Skeletal muscle cell (primary cell): Measurements from ENCODE around the gene CPNE4.
A peak's percentile ranks its signal among the peaks of the same experiment; 100 is the strongest.
"Not testable (repeated sequence)": the region's sequence is repeated elsewhere in the genome, so short reads cannot be mapped to it uniquely, and the experiment has no call there.

Source experiments
- DNase-seq: peaks from one replicate; pipeline ENCODE4 v3.0.0-alpha.2; 2010; ENCODE audit warnings: low read depth
- H3K4me3 ChIP-seq: 2 replicates; pipeline ENCODE4 v1.5.1; 2011; ENCODE audit warnings: low read depth, mild to moderate bottlenecking, control low read depth, low read length, moderate library complexity

CPNE4 gene

DNA sequence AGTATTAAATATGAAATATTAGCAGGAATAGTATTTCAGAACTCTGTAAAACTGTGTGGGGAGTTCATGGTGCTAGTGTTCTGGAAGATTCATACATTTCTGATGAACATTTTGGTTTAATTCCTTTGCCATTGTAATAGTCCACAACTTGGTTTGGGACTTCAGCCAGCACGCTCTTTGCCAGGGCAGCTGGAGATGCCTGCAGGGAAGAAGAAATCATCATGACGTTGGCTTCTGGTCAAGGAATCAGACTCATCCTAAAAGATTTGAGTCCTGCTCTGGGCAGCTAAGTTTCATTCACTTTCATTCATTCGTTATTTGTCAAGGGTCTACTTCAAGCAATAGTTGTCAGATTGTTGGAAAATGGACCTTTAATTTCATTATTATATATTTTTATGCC is 499.7 kb downstream of the CPNE4 start:
- peak; percentile 30 for DNase-seq
- no peak overlapping the region for H3K4me3 ChIP-seq

DNA sequence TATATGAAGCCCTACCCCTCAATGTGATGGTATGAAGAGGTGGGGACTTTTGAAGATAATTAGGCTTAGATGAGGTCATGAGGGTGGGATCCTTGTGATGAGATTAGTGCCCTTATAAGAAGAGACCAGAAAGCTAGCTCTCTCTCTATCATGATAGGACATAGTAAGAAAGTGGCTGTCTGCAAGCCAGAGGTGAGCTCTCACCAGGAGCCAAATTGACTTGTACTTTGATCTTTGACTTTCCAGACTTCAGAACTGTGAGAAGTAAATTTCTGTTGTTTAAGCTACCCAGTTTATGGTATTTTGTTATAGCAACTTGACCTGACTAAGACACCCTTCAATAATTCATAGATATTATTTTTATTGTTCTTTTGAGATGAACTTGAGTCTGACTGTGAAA is 502.2 kb downstream of the CPNE4 start:
- H3K4me3 ChIP-seq, result no peak overlapping the region
- DNase-seq, result no peak

DNA sequence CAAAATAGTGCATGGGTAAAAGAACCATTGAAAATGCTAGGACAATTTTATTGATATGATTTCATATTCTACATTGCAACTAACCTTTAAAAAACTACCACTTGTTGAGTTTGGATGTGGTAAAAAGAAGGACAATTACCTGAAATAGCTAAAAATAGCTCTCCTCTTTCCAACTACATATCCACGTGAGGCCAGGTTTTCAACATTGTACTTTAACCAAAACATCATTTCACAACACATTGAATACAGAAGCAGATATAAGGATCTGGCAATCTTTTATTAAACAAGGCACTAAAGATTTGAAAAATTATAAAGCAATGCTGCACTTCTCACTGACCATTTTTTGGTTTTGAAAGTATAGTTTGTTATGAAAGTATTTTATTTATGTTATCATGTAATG is 504.0 kb downstream of the CPNE4 start:
- no peak overlapping the region for H3K4me3 ChIP-seq
- no peak for DNase-seq

DNA sequence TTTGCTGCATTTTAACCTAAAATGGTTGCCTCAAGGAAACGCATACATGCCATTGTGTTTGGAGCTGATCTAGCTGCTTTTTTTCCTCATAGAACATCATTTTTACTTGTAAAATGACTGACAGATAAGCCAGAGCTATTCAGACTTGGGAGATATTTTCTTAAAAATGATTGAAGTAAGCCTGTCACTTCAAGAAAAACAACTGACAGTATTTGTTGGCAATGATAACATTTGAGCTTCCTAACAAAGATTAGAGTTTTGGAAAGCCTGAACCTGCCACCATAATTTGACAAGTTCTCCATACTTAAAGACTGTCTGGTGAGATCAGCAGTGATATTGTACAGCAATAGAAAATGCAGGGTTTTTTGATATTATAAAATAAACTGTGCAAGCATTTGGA is 504.4 kb downstream of the CPNE4 start:
- DNase-seq, result no peak

DNA sequence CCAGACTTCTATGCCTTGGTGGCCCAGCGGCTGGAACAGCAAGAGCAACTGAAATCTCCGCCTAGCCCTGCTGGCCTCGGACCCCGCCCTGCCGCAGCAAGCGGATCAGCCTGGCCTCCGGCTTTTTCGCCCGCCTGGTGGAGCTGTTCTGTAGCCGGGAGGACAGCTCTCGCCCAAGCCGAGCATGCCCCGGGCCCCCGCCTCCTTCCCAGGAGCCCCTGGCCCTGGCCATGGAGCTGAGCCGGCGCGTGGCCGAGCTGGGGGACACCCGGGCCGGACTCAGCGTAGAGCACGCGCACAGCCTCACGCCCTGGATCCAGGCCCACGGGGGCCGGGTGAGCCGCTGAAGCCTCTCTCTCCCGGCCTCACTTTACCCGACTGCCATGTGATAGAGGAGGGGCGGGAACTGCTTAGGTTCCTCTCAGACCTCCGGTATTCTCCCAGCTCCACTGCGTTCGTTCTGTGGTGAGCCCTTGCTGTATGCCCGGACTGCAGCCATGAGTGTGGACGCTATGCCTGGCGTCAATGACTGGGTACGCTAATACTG is 507.9 kb downstream of the CPNE4 start:
- peak overlapping the region; percentile 45 for H3K4me3 ChIP-seq
- no peak for DNase-seq

More for the DNA sequence above, 504.4 kb downstream of the CPNE4 start:
- no peak overlapping the region for H3K4me3 ChIP-seq

DNA sequence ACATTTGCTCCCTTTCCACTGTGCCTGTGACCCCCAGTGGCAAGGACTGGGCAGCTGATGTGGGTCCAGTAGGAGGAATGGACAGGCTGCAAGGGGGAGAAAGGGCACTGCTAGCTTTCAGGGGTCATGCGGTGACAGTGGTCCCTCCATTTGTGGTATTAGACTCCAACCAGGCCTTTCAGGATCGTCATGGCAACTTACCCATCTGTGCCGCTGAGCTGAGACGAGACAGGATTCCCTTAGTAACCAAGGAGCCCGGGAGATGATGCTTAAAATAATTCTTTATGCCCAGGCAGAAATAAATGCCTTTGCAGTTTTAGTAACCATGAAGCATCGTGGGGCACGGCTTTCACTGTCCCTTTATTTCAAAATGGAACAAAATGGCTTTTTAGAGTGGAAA is 516.1 kb downstream of the CPNE4 start:
- H3K4me3 ChIP-seq, result no peak overlapping the region
- DNase-seq, result no peak

DNA sequence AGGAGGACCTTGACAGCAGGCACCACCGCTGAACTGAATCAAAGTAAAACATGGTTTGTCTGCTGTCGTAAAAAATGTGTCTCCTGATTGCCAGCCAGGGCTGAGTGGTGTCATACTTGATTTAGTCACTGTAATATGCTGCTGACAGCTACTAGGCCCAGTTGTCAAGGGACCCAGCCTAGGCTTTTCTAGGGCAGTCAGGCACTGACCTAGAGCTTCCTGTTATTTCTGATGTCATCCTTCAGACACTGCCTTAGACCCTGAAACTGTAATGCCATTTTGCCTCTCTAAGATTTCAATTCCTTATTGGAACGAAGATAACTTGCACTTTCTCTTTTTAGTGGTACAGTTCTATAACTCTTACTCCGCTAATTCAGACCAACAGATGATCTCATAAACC is 529.4 kb downstream of the CPNE4 start:
- no peak overlapping the region for H3K4me3 ChIP-seq
- DNase-seq, result no peak

DNA sequence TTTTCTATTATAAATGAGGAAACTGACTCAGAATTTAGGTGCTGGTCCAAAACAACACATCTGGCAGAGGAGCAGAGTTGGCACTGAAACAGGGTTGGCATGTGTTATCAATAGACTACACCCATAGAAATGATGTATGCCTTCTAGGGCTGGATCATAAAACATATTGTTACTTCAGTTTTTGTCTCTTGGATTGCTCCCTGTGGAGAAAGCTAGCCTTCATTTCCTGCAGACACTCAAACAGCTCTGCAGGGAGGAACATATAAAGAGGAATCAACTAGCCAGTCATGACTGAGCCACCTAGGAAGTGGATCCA is 531.5 kb downstream of the CPNE4 start:
- no peak for DNase-seq
- H3K4me3 ChIP-seq, result peak overlapping the region; percentile 98

DNA sequence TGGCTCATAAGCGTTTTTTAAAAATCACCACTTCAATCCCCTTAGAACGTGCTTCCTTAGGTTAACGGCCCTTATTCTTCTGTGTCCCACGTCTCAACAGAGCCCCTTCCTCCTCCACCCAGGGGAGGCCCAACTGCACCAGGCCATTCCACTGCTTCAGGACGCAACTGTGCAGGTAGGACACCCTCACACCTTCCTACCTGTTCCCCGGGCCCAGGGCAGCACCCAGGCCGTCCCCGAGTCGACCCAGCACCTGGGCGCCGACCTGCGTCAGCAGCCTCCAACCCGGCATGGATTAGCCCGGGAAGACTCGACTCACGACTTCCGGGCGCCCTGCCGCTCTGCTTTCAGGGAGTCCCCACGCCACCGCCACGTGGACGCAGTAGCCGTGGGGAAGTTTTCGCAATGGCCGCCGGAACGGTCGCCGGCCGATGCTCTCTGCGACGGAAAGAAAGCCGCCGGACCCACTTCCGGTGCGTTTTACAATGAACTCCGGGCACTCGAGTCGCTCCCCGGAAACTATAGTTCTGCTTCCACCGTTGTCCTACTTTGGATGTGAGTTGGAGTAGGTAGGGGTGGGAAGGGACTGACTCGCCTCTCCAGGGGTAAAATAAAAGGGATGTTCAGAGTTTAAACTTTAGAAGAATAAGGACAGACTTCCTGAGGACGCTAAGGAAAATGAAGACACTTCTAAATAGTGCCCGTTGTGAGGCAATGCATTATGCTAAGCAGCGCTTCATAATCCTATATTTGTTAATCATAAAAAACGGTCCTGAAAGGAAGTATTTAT is 532.1 kb downstream of the CPNE4 start, which contains the start of gene MRPL3:
MRPL3 (minus strand) TSS at position 442 of the 790 bp plus-strand sequence; CDS start at position 292, 150 bp downstream.
- H3K4me3 ChIP-seq, result peak within 1 kb of the TSS; percentile 98

DNA sequence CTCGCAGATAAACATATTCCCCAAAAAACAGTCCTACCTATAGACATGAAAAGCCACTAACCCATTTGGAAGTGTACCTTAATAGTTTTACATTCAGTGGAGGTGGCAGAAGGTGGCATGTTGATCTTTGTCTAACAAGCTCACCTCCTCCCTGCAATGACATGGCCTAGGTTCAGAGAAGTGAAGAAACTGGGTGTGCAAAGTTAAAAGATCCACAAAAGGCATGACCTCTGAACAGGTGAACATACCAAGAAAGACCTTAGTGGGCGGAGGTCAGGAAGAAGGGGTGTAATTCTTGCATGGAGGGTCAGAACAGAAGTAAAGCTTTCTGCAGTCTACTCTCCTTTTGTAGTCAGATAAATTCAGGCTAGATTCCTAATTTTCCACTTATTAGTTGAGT is 532.9 kb downstream of the CPNE4 start:
- DNase-seq, result no peak
- H3K4me3 ChIP-seq, result peak overlapping the region; percentile 98

More for the DNA sequence above, 532.1 kb downstream of the CPNE4 start, which contains the start of gene MRPL3:
- DNase-seq, result peak; percentile 69

DNA sequence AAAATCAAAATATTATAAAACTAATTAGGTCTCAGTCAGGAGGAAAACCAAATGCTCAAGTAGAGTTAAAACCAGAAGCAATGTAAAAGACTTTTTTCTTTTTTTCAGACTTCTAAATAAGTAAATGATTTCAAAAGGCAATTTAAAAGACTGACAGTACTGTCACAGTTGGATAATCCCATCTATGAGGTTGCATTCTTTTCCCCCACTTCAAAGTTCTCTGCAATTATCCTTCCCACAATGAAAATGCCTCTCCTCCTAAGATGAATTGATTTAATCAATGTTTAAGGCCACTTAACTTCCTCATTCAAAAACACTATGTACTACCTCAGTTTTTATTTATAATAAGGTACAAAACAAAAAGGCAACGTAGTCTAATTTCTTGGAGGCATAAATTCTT is 540.1 kb downstream of the CPNE4 start:
- H3K4me3 ChIP-seq, result no peak overlapping the region
- no peak for DNase-seq

DNA sequence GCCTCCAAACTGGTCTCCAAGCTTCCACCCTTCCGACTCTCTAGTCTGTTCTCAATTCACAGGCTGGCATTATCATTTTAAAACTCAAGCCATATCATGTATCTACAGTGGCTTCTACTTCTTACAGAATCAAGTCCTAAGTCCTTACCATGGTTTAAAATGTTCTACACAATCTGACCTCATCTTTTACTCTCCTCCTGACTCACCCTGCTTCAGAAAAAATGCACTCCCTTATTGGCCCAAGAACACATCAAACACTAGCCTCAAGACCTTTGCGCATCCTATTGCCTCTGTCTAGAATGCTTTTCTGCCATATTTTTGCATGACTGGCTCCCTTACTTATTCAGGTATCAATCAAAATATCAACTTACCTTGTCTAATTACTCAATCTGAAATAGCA is 543.0 kb downstream of the CPNE4 start:
- no peak overlapping the region for H3K4me3 ChIP-seq
- no peak for DNase-seq

DNA sequence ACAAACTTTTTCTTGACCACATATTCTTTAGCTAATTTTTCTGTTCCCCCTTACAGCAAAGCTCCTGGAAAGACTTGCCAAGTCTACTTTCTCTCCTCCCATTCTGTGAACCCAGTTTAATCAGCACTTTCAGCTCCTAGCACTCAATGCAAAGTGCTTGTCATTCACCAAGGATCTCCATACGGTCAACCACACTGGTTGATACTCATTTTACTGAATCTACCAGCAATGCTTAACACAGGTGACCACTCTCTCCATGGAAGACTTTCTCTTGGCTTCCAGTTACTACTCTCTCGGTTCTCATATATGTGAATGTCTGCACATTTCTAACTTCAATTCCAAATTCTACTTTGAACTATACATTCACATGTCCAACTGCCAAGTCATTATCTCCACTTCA is 543.7 kb downstream of the CPNE4 start:
- no peak overlapping the region for H3K4me3 ChIP-seq
- no peak for DNase-seq

DNA sequence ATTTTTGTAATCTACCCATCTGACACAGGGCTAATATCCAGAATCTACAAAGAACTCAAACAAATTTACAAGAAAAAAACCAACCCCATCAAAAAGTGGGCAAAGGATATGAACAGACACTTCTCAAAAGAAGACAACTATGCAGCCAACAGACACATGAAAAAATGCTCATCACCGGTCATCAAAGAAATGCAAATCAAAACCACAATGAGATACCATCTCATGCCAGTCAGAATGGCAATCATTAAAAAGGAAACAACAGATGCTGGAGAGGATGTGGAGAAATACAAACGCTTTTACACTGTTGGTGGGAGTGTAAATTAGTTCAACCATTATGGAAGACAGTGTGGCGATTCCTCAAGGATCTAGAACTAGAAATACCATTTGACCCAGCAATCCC is 548.3 kb downstream of the CPNE4 start:
- DNase-seq, result not testable (repeated sequence)

DNA sequence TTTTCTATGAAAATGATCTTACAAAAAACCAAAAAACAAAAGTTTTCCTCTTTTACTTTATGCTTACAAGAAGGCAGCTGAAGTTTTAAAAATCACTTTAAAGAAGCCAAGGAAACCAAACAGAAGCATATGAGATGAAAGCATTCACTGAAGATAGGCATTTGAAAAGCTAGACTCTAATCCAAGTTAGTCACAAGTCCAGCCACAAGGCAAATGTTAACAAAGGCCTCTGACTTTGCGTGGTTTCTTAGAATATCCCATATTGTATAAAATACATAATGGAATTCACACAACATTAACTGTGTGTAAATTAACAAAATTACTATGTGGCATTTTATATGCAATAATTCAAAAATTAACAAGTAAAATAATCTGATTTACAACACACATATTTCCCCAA is 549.7 kb downstream of the CPNE4 start:
- H3K4me3 ChIP-seq, result no peak overlapping the region
- no peak for DNase-seq

More for the DNA sequence above, 548.3 kb downstream of the CPNE4 start:
- H3K4me3 ChIP-seq, result not testable (repeated sequence)

DNA sequence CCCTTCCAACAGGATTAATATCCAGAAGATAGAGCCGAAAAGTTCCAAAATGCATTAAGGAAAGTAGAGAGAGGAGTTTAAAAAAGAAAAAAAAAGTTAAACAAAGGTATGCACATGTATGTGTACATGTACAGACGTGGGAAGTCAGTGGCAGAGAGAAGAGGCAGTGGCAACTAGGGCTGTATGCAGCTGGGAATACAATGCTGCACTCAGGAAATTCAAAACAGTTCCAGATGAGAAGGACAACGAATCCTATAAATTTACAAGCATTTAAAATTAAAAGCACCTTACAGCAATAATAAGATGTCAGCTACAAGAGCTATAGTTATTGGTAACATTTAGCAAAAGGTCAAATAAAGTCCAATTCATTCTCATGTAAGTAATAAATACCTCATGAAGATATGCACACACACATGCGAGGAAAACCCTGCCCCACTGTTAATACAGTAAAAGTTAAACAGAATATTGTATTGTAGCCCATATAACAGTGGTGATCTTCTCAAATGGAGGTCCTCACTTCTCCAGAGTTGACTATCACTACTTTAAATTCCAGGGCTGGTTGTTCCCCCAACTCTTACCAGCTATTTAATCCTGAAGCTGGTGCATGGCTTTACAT is 550.2 kb downstream of the CPNE4 start:
- no peak for DNase-seq
- H3K4me3 ChIP-seq, result no peak overlapping the region
